Activated CD8-positive, alpha-beta T cell treated with anti-CD3 and anti-CD28 coated beads for 36 hours (primary cell): ENCODE data around the gene APOA5. TPM values are rescaled to one million over a fixed set of nuclear protein-coding genes. Genes with fewer than 3 reads are reported as not detected.

ENCODE experiments used
- ATAC-seq: fragments of 200-7000 bp; cut with Tn5 transposase; one replicate; pipeline ENCODE4 v1.10.0; 2021; ENCODE audit warnings: mild to moderate bottlenecking, moderate library complexity
- CTCF ChIA-PET: fragments of 350-600 bp; sonication (Branson Sonifier 250); formaldehyde crosslinking; loops from one replicate; lab custom pipeline; 2021; ENCODE audit warnings: antibody characterized with exemption; lab: Charles Lee
- POLR2A ChIA-PET: fragments of 350-600 bp; sonication (Branson Sonifier 250); formaldehyde crosslinking; loops from one replicate; lab custom pipeline; 2021; ENCODE audit warnings: antibody characterized with exemption; lab: Charles Lee
- DNase-seq: peaks from one replicate; pipeline ENCODE4 v3.0.0-alpha.2; 2020
- H3K27ac Mint-ChIP-seq: one replicate; pipeline ENCODE4 v1.8.0; 2021; ENCODE audit warnings: mild to moderate bottlenecking, mixed read lengths
- H3K27me3 Mint-ChIP-seq: one replicate; pipeline ENCODE4 v1.8.0; 2021; ENCODE audit warnings: mixed read lengths
- H3K36me3 Mint-ChIP-seq: one replicate; pipeline ENCODE4 v1.8.0; 2021; ENCODE audit warnings: low read depth, mixed read lengths
- H3K4me1 Mint-ChIP-seq: one replicate; pipeline ENCODE4 v1.8.0; 2021; ENCODE audit warnings: low read depth, mixed read lengths
- H3K4me3 Mint-ChIP-seq: one replicate; pipeline ENCODE4 v1.8.0; 2021; ENCODE audit warnings: mild to moderate bottlenecking, moderate library complexity, mixed read lengths
- H3K9me3 Mint-ChIP-seq: one replicate; pipeline ENCODE4 v1.8.0; 2021; ENCODE audit warnings: mixed read lengths
- intact Hi-C: fragments of 100-400 bp; cut with micrococcal nuclease; formaldehyde crosslinking; loops from one replicate; pipeline ENCODE4 v1.10.0; 2022
- total RNA-seq, 2 experiments: library from RNA; stranded (reverse); gene quantifications; one replicate each; pipeline ENCODE4 v1.2.3, GENCODE V29; 2021
- TF ChIP-seq, protein P1 (sequence below): fragments of 200-600 bp; IDR thresholded peaks from one replicate; pipeline ENCODE4 v1.8.0; 2022; ENCODE audit warnings: antibody characterized with exemption, mild to moderate bottlenecking

APOA5 gene
- total RNA-seq, 2 experiments from 2014 or later = not detected

DNA sequence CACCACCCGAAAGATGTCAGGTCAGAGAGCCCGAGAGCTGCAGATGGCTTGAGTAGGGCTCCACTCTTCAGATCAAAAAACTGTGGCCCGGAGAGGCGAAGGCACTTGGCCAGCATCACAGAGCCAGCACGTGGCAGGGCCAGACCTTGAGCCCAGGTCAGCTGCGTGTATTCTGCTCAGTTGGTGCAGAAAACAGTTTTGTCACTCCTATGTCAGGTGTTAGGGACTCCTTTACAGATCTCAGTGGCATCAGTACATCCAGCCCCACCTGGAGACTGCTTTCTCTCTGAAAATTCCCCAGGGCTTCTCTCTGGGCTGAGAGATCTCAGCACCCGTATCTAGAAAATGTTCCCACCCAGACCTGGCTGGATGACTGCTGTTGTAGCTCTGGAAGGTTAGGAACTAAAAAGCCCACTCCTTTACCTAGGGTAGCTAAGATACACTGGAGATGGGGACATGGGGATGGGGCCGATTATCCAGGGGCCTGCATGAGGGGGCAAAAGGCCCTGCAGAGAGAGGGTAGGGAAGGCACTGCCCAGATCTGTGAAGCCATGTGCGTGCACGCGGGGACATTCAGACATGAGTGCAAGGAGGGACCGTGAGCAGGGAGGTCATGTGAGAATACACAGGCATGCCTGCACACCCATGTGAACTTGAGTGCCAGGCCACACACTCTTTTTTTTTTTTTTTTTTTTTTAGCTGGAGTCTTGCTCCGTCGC lies 42.3 kb upstream of the APOA5 start:
- no peak overlapping the region for H3K27ac Mint-ChIP-seq
- ATAC-seq (no peak), DNase-seq (no peak)
- H3K27me3 Mint-ChIP-seq = no peaks in the 10 kb centered on the region
- peaks cover 4% of the 10 kb centered on the region for H3K4me1 Mint-ChIP-seq
- intact Hi-C loops = no loop called here
- H3K36me3 Mint-ChIP-seq = no peaks in the 10 kb centered on the region
- no peak overlapping the region for H3K4me3 Mint-ChIP-seq
- TF ChIP-seq, protein P1, sequence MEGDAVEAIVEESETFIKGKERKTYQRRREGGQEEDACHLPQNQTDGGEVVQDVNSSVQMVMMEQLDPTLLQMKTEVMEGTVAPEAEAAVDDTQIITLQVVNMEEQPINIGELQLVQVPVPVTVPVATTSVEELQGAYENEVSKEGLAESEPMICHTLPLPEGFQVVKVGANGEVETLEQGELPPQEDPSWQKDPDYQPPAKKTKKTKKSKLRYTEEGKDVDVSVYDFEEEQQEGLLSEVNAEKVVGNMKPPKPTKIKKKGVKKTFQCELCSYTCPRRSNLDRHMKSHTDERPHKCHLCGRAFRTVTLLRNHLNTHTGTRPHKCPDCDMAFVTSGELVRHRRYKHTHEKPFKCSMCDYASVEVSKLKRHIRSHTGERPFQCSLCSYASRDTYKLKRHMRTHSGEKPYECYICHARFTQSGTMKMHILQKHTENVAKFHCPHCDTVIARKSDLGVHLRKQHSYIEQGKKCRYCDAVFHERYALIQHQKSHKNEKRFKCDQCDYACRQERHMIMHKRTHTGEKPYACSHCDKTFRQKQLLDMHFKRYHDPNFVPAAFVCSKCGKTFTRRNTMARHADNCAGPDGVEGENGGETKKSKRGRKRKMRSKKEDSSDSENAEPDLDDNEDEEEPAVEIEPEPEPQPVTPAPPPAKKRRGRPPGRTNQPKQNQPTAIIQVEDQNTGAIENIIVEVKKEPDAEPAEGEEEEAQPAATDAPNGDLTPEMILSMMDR = no peak
- CTCF ChIA-PET = interaction anchor here (1.4 to 4.3 kb wide), 4 partner anchors 21 to 393 kb away, joined by 5 to 167 read pairs (median 10); partner anchors contain the start of genes APOA5 and ZPR1
- H3K9me3 Mint-ChIP-seq = no peaks in the 10 kb centered on the region
- POLR2A ChIA-PET = no interaction called here

DNA sequence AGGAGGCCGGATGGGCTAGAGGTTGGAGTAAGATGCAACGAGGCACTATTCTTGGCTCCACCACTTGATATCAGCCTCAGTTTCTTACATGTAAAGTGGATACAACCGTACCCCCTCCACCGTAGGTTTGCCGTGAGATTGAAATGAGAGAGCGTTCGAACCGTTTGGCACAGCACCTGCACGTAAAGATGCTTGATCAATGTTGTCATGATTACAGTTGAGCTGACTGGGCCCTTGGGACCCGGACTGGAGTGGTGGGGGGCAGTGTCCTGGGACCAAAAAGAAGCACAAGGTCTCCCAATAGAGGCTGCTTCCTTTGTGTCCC lies 41.8 kb upstream of the APOA5 start:
- Mint-ChIP-seq H3K9me3 (no peaks in the 10 kb centered on the region), H3K27ac (no peak overlapping the region), H3K27me3 (no peaks in the 10 kb centered on the region), H3K4me1 (peaks cover 4% of the 10 kb centered on the region), H3K36me3 (no peaks in the 10 kb centered on the region), H3K4me3 (no peak overlapping the region)
- intact Hi-C loops = no loop called here
- ChIA-PET POLR2A (no interaction called here), CTCF (interaction anchor here (1.4 to 4.0 kb wide), 3 partner anchors 20 to 393 kb away, joined by 5 to 14 read pairs (median 7); partner anchors contain the start of gene APOA5)
- DNase-seq (no peak), ATAC-seq (no peak)
- TF ChIP-seq, protein P1 = no peak

DNA sequence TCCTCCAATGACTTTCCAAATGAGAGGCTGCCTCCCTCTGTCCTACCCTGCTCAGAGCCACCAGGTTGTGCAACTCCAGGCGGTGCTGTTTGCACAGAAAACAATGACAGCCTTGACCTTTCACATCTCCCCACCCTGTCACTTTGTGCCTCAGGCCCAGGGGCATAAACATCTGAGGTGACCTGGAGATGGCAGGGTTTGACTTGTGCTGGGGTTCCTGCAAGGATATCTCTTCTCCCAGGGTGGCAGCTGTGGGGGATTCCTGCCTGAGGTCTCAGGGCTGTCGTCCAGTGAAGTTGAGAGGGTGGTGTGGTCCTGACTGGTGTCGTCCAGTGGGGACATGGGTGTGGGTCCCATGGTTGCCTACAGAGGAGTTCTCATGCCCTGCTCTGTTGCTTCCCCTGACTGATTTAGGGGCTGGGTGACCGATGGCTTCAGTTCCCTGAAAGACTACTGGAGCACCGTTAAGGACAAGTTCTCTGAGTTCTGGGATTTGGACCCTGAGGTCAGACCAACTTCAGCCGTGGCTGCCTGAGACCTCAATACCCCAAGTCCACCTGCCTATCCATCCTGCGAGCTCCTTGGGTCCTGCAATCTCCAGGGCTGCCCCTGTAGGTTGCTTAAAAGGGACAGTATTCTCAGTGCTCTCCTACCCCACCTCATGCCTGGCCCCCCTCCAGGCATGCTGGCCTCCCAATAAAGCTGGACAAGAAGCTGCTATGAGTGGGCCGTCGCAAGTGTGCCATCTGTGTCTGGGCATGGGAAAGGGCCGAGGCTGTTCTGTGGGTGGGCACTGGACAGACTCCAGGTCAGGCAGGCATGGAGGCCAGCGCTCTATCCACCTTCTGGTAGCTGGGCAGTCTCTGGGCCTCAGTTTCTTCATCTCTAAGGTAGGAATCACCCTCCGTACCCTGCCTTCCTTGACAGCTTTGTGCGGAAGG lies 40.9 kb upstream of the APOA5 start:
- Mint-ChIP-seq H3K4me3 (no peak overlapping the region), H3K36me3 (no peaks in the 10 kb centered on the region), H3K4me1 (peaks cover 4% of the 10 kb centered on the region), H3K27me3 (no peaks in the 10 kb centered on the region), H3K9me3 (no peaks in the 10 kb centered on the region), H3K27ac (no peak overlapping the region)
- no peak for ATAC-seq
- CTCF ChIA-PET = interaction anchor here (1.1 to 2.5 kb wide), 3 partner anchors 42 to 394 kb away, joined by 3 to 7 read pairs (median 5); partner anchors contain the start of gene APOA5
- intact Hi-C loops = no loop called here
- no peak for DNase-seq
- TF ChIP-seq, protein P1 = no peak
- POLR2A ChIA-PET = no interaction called here

DNA sequence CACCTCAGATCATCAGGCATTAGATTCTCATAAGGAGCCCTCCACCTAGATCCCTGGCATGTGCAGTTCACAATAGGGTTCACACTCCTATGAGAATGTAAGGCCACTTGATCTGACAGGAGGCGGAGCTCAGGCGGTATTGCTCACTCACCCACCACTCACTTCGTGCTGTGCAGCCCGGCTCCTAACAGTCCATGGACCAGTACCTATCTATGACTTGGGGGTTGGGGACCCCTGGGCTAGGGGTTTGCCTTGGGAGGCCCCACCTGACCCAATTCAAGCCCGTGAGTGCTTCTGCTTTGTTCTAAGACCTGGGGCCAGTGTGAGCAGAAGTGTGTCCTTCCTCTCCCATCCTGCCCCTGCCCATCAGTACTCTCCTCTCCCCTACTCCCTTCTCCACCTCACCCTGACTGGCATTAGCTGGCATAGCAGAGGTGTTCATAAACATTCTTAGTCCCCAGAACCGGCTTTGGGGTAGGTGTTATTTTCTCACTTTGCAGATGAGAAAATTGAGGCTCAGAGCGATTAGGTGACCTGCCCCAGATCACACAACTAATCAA lies 40.2 kb upstream of the APOA5 start:
- intact Hi-C loops = no loop called here
- no peaks in the 10 kb centered on the region for H3K27me3 Mint-ChIP-seq
- no peak overlapping the region for H3K4me3 Mint-ChIP-seq
- DNase-seq (no peak), ATAC-seq (no peak)
- POLR2A ChIA-PET = no interaction called here
- no peak overlapping the region for H3K27ac Mint-ChIP-seq
- CTCF ChIA-PET = interaction anchor here (2.5 kb wide), 1 partner anchor 395 kb away, joined by 7 read pairs; no protein-coding TSS in a partner anchor
- peaks cover 4% of the 10 kb centered on the region for H3K4me1 Mint-ChIP-seq
- H3K36me3 Mint-ChIP-seq = no peaks in the 10 kb centered on the region
- TF ChIP-seq, protein P1 = no peak
- H3K9me3 Mint-ChIP-seq = no peaks in the 10 kb centered on the region
